NCI-H446 treated with DMSO at 0.1 percent for 48 hours (cell line): Measurements from ENCODE around the gene BIRC2.

Experiments
- DNase-seq: peaks from one replicate; lab custom pipeline; 2025; lab: John Stamatoyannopoulos, UW

BIRC2 gene

GRCh38 chr11:102402548-102402947 lies 55.5 kb downstream of the BIRC2 start:
- DNase-seq: no peak

GRCh38 chr11:102405501-102405900 lies 58.5 kb downstream of the BIRC2 start:
- no peak for DNase-seq

GRCh38 chr11:102406099-102406498 lies 59.1 kb downstream of the BIRC2 start:
- no peak for DNase-seq

- DNase-seq: no peak
Measured at GRCh38 chr11:102407901-102408300, 60.9 kb downstream of the BIRC2 start.

- no peak for DNase-seq
Measured at GRCh38 chr11:102408339-102408738, 61.3 kb downstream of the BIRC2 start.

GRCh38 chr11:102410382-102410784 lies 63.4 kb downstream of the BIRC2 start:
- no peak for DNase-seq

- DNase-seq: no peak
Measured at GRCh38 chr11:102411142-102411541, 64.1 kb downstream of the BIRC2 start.

GRCh38 chr11:102413497-102413896 lies 66.5 kb downstream of the BIRC2 start:
- no peak for DNase-seq

- DNase-seq: no peak
Measured at GRCh38 chr11:102414559-102414958, 67.5 kb downstream of the BIRC2 start.

- no peak for DNase-seq
Measured at GRCh38 chr11:102415304-102415916, 68.4 kb downstream of the BIRC2 start.

GRCh38 chr11:102416976-102417375 lies 70.0 kb downstream of the BIRC2 start:
- no peak for DNase-seq

- DNase-seq: no peak
Measured at GRCh38 chr11:102419181-102419580, 72.2 kb downstream of the BIRC2 start.

- no peak for DNase-seq
Measured at GRCh38 chr11:102420547-102420946, 73.5 kb downstream of the BIRC2 start.

- peak; percentile 29 for DNase-seq
Measured at GRCh38 chr11:102421261-102421660, 74.2 kb downstream of the BIRC2 start.

- DNase-seq: no peak
Measured at GRCh38 chr11:102422817-102423712, 76.1 kb downstream of the BIRC2 start.

GRCh38 chr11:102423936-102424335 lies 76.9 kb downstream of the BIRC2 start:
- DNase-seq: no peak

- no peak for DNase-seq
Measured at GRCh38 chr11:102426000-102426399, 79.0 kb downstream of the BIRC2 start.

- no peak for DNase-seq
Measured at GRCh38 chr11:102426570-102426969, 79.6 kb downstream of the BIRC2 start.

GRCh38 chr11:102427068-102427467 lies 80.1 kb downstream of the BIRC2 start:
- DNase-seq: no peak
